SJSA1 (cell line): ENCODE data around the gene WDR82. TPM values are rescaled to one million over a fixed set of nuclear protein-coding genes. Genes with fewer than 3 reads are reported as not detected.

ENCODE experiments used
- total RNA-seq: library from RNA; depleted of rRNA; stranded (reverse); fragments of >200 nt; shearing (Covaris generic); gene quantifications from 2 replicates; pipeline ENCODE4 v1.2.3, GENCODE V29; 2014; rRNA removed

WDR82 gene
- total RNA-seq, 1 experiment from 2014 or later: 37.0 TPM

Other genes with a start within 250 kb of the WDR82 start
- 7.9 and 13.3 TPM in 2 replicates for gene DUSP7, start 222.1 kb downstream of the WDR82 start, total RNA-seq
- 12.8 and 14.2 TPM in 2 replicates for gene POC1A, start 124.2 kb downstream of the WDR82 start, total RNA-seq
- gene ALAS1, start 80.5 kb downstream of the WDR82 start, total RNA-seq: 26.6 and 44.8 TPM in 2 replicates
- gene TLR9, start 53.0 kb downstream of the WDR82 start, total RNA-seq: not detected in 2 replicates
- gene TWF2, start 39.5 kb downstream of the WDR82 start, total RNA-seq: 61.1 and 66.5 TPM in 2 replicates
- 5.5 and 7.7 TPM in 2 replicates for gene PPM1M, start 32.9 kb downstream of the WDR82 start, total RNA-seq
- 3.7 and 6.1 TPM in 2 replicates for gene GLYCTK, start 9.2 kb upstream of the WDR82 start, total RNA-seq
- gene DNAH1, start 37.7 kb upstream of the WDR82 start, total RNA-seq: 0.47 and 1.1 TPM in 2 replicates
- 50.2 and 60.1 TPM in 2 replicates for gene BAP1, start 131.4 kb upstream of the WDR82 start, total RNA-seq
- gene PHF7, start 132.0 kb upstream of the WDR82 start, total RNA-seq: 7.6 and 9.5 TPM in 2 replicates
- 0.13 TPM in 1 of 2 replicates, not detected in the other for gene SEMA3G, start 166.5 kb upstream of the WDR82 start, total RNA-seq
- 18.2 and 32.1 TPM in 2 replicates for gene TNNC1, start 175.4 kb upstream of the WDR82 start, total RNA-seq
- gene NISCH, start 177.0 kb upstream of the WDR82 start, total RNA-seq: 22.4 and 24.8 TPM in 2 replicates
- not detected in 2 replicates for gene STAB1, start 216.7 kb upstream of the WDR82 start, total RNA-seq